CD4-positive, alpha-beta T cell (primary cell): Measurements from ENCODE around the gene SBK1. TPM values are rescaled to one million over a fixed set of nuclear protein-coding genes. Genes with fewer than 3 reads are reported as not detected.

Experiments
- ATAC-seq: fragments of 200-7000 bp; cut with Tn5 transposase; one replicate; pipeline ENCODE4 v1.10.0; 2022; ENCODE audit warnings: mild to moderate bottlenecking; ENCODE audit not compliant: poor library complexity
- CTCF ChIA-PET: fragments of 350-600 bp; sonication (Branson Sonifier 250); formaldehyde crosslinking; loops from one replicate; lab custom pipeline; 2021; ENCODE audit warnings: antibody characterized with exemption, inconsistent platforms; lab: Charles Lee
- POLR2A ChIA-PET: fragments of 350-600 bp; sonication (Branson Sonifier 250); formaldehyde crosslinking; loops from one replicate; lab custom pipeline; 2021; ENCODE audit warnings: antibody characterized with exemption, inconsistent platforms; lab: Charles Lee
- DNase-seq, 14 experiments: peaks; one replicate each; pipeline ENCODE4 v3.0.0-alpha.2; 2013 to 2020; ENCODE audit warnings: mixed read lengths in 2 of 14
- H3K27ac ChIP-seq, 2 donors: one replicate each; pipeline versions ENCODE4 v1.5.1 to v1.7.0; 2013; ENCODE audit warnings: low read length in 2 of 2, low read depth in 1 of 2, mild to moderate bottlenecking in 1 of 2
- H3K27me3 ChIP-seq, 2 experiments: 1 replicate in 1 of 2; 2 replicates in 1 of 2; pipeline versions ENCODE4 v1.6.1 to v1.7.0; 2013; ENCODE audit warnings: low read length in 2 of 2, control low read depth in 1 of 2, mild to moderate bottlenecking in 1 of 2, moderate library complexity in 1 of 2; ENCODE audit not compliant: insufficient read depth in 2 of 2, control insufficient read depth in 1 of 2
- H3K36me3 ChIP-seq: one replicate; pipeline ENCODE4 v1.6.1; 2013; ENCODE audit warnings: low read length, control low read depth; ENCODE audit not compliant: insufficient read depth
- H3K4me1 ChIP-seq: one replicate; pipeline ENCODE4 v1.6.1; 2013; ENCODE audit warnings: low read length, control low read depth; ENCODE audit not compliant: insufficient read depth
- H3K4me3 ChIP-seq: one replicate; pipeline ENCODE4 v1.5.1; 2013; ENCODE audit warnings: mild to moderate bottlenecking, low read length, moderate library complexity
- H3K9me3 ChIP-seq, 2 experiments: 1 replicate in 1 of 2; 2 replicates in 1 of 2; pipeline versions ENCODE4 v1.6.1 to v1.7.0; 2013; ENCODE audit warnings: low read length in 2 of 2, mild to moderate bottlenecking in 2 of 2, control low read depth in 1 of 2, moderate library complexity in 1 of 2; ENCODE audit not compliant: control insufficient read depth in 1 of 2, insufficient read depth in 1 of 2
- H3K27ac Mint-ChIP-seq: one replicate; pipeline ENCODE4 v1.8.0; 2020; ENCODE audit warnings: mixed read lengths
- H3K27me3 Mint-ChIP-seq: one replicate; pipeline ENCODE4 v1.8.0; 2021; ENCODE audit warnings: mixed read lengths
- H3K36me3 Mint-ChIP-seq: one replicate; pipeline ENCODE4 v1.8.0; 2021; ENCODE audit warnings: low read depth, mixed read lengths
- H3K4me1 Mint-ChIP-seq: one replicate; pipeline ENCODE4 v1.8.0; 2021; ENCODE audit warnings: low read depth, mixed read lengths
- H3K4me3 Mint-ChIP-seq: one replicate; pipeline ENCODE4 v1.8.0; 2020; ENCODE audit warnings: mild to moderate bottlenecking, mixed read lengths
- H3K9me3 Mint-ChIP-seq: one replicate; pipeline ENCODE4 v1.8.0; 2020; ENCODE audit warnings: mixed read lengths
- intact Hi-C, 2 experiments: fragments of 100-400 bp; cut with DNase I in 1 of 2; cut with micrococcal nuclease in 1 of 2; formaldehyde crosslinking; loops; one replicate each; pipeline versions ENCODE4 v1.15.1 to v1.9.0; 2023 to 2025; cut with DNase I, micrococcal nuclease
- total RNA-seq, 174 experiments: library from RNA in 2 of 174; stranded (reverse) in 2 of 174; gene quantifications; one replicate each; pipeline ENCODE4 v1.2.3 and lab custom pipeline; 2021 to 2026
- TF ChIP-seq, protein P1 (sequence below): fragments of 200-600 bp; IDR thresholded peaks from one replicate; pipeline ENCODE4 v1.8.0; 2022; ENCODE audit warnings: antibody characterized with exemption, mild to moderate bottlenecking

SBK1 gene
- total RNA-seq, 2 experiments from 2014 or later: 13.0 to 13.5 TPM

GRCh38 chr16:28283798-28284577 lies 8.3 kb upstream of the SBK1 start:
- no peaks in the 10 kb centered on the region for H3K27me3 ChIP-seq
- intact Hi-C loops: no loop called here
- Mint-ChIP-seq H3K27me3 (no peaks in the 10 kb centered on the region), H3K9me3 (no peaks in the 10 kb centered on the region), H3K4me1 (peaks cover 21% of the 10 kb centered on the region), H3K4me3 (no peak overlapping the region), H3K27ac (no peak overlapping the region), H3K36me3 (no peaks in the 10 kb centered on the region)
- no peaks in the 10 kb centered on the region for H3K9me3 ChIP-seq
- H3K4me1 ChIP-seq: peaks cover 20% of the 10 kb centered on the region
- ChIA-PET POLR2A (no interaction called here), CTCF (interaction anchor here (1.4 kb wide), 1 partner anchor 33 kb away, joined by 4 read pairs; no protein-coding TSS in a partner anchor)
- DNase-seq (no peak), ATAC-seq (no peak)
- H3K36me3 ChIP-seq: no peaks in the 10 kb centered on the region
- no peak overlapping the region for H3K27ac ChIP-seq
- no peak overlapping the region for H3K4me3 ChIP-seq
- TF ChIP-seq, protein P1, sequence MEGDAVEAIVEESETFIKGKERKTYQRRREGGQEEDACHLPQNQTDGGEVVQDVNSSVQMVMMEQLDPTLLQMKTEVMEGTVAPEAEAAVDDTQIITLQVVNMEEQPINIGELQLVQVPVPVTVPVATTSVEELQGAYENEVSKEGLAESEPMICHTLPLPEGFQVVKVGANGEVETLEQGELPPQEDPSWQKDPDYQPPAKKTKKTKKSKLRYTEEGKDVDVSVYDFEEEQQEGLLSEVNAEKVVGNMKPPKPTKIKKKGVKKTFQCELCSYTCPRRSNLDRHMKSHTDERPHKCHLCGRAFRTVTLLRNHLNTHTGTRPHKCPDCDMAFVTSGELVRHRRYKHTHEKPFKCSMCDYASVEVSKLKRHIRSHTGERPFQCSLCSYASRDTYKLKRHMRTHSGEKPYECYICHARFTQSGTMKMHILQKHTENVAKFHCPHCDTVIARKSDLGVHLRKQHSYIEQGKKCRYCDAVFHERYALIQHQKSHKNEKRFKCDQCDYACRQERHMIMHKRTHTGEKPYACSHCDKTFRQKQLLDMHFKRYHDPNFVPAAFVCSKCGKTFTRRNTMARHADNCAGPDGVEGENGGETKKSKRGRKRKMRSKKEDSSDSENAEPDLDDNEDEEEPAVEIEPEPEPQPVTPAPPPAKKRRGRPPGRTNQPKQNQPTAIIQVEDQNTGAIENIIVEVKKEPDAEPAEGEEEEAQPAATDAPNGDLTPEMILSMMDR: no peak

DNA sequence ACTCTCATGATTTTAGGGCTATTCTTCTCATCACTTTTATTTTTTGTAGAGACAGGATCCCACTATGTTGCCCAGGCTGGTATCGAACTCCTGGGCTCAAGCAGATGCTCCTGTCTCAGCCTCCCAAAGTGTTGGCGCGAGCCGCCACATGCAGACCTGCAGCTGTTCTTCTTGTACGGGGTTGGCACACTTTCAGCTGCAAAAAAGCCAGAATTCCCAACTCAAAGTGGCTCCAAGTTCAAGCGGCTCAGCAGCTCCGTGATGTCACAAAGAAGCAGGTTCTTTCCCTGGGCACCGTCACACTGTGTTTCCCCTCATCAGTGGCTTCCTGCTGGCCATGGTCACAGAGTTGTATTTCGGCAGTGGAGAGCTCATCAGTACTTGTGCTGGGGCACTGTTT lies 6.7 kb upstream of the SBK1 start:
- Mint-ChIP-seq H3K4me3 (no peak overlapping the region), H3K4me1 (peaks cover 28% of the 10 kb centered on the region), H3K9me3 (no peaks in the 10 kb centered on the region), H3K27me3 (no peaks in the 10 kb centered on the region), H3K27ac (no peak overlapping the region), H3K36me3 (no peaks in the 10 kb centered on the region)
- POLR2A ChIA-PET: no interaction called here
- no peaks in the 10 kb centered on the region for H3K27me3 ChIP-seq
- TF ChIP-seq, protein P1: no peak
- DNase-seq (no peak), ATAC-seq (no peak)
- no peak overlapping the region for H3K27ac ChIP-seq
- intact Hi-C loops: no loop called here
- no peaks in the 10 kb centered on the region for H3K36me3 ChIP-seq
- H3K4me1 ChIP-seq: peaks cover 18% of the 10 kb centered on the region
- no peaks in the 10 kb centered on the region for H3K9me3 ChIP-seq
- CTCF ChIA-PET: no interaction called here
- H3K4me3 ChIP-seq: no peak overlapping the region

GRCh38 chr16:28288114-28288513 lies 4.2 kb upstream of the SBK1 start:
- Mint-ChIP-seq H3K36me3 (peaks cover 4% of the 10 kb centered on the region), H3K4me3 (peak overlapping the region; percentile 65), H3K9me3 (no peaks in the 10 kb centered on the region), H3K27me3 (no peaks in the 10 kb centered on the region), H3K4me1 (peaks cover 39% of the 10 kb centered on the region), H3K27ac (peak overlapping the region; percentile 70)
- Histone ChIP-seq H3K27me3 (no peaks in the 10 kb centered on the region), H3K4me3 (no peak overlapping the region), H3K4me1 (peaks cover 33% of the 10 kb centered on the region), H3K9me3 (no peaks in the 10 kb centered on the region), H3K27ac (no peak overlapping the region), H3K36me3 (no peaks in the 10 kb centered on the region)
- TF ChIP-seq, protein P1: no peak
- intact Hi-C loops: no loop called here
- ATAC-seq: no peak
- POLR2A ChIA-PET: interaction anchor here (1.1 to 1.8 kb wide), 2 partner anchors 9 to 12 kb away, joined by 3 read pairs; no protein-coding TSS in a partner anchor
- no peak for DNase-seq
- CTCF ChIA-PET: interaction anchor here (1.3 kb wide), 1 partner anchor 28 kb away, joined by 3 read pairs; no protein-coding TSS in a partner anchor
